NCI-H774 (cell line): Measurements from ENCODE around the gene MYBPH.

Experiments
- DNase-seq: peaks from one replicate; lab custom pipeline; 2025; lab: John Stamatoyannopoulos, UW

The MYBPH gene

DNA sequence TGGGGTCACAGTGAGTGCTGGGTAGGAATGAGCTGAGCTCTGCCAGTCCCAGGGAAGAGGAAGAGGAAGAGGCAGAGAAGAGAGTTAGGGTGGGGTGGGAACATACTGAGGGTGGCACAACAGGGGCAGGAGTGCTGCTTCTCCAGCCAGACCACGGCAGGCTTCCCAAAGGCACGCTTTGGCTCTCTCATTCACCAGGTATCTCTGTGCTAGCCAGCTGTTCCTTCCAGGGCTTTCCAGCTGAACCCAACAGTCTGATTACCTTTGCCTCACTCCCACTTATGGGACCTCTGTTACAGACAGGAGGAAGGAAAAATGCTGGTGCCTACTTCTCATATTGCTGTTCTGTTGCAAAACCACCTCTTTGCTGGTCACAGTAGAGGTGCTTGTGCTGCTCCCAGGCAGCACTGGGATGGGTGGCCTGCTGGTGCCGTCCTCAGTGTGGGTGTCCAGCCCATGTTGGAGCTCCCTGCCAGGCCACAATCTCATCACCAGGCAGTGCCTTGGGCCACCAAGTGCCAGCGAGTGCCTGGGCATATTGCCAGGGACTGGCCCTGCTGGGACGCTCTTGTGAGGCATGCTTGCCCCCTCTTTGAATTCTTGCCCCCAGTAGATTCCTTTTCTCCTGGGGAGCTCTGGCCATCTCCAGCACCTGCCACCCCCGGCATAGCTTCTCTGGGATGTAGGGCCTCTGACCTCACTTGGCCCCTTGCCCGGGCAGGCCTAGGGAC, 46.0 kb downstream of the MYBPH start:
- DNase-seq = no peak

DNA sequence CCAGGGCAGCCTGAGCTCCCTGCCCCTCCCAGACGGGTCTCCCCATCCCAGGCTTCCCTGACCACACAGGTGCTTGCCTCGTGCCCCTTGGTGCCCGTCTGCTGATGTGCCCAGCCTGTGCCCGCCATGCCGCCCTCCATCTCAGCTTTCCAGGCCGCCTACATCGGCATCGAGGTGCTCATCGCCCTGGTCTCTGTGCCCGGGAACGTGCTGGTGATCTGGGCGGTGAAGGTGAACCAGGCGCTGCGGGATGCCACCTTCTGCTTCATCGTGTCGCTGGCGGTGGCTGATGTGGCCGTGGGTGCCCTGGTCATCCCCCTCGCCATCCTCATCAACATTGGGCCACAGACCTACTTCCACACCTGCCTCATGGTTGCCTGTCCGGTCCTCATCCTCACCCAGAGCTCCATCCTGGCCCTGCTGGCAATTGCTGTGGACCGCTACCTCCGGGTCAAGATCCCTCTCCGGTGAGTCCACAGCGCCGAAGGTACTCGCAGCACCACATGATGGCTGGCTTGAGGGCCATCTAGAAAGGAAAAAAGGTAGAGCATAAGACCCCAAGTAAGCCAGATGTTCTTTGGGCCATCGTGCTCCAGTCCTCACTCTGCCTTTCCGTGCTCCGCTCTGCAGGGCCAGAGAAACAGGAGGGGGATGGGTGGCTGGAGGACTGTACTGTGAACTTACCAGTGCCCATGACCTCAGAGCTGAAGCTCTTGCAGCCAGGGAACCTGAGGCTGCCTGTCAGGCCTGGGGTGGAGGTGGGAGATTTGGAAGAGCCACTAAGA, 46.7 kb downstream of the MYBPH start:
- no peak for DNase-seq

DNA sequence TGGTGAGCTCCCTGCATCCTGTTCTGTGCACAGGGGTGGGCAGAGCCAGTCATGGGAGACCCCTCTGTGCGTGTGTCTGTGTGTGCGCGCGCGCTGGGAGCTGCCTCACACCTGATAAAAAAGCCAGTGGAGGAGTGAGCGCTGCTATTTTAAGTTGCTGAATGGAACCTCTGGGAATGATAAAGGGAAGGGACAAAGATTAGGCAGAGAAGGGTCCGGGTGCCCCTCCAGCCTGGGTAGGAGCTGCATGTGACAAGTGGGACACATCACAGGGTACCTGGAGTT, 47.3 kb downstream of the MYBPH start:
- no peak for DNase-seq

DNA sequence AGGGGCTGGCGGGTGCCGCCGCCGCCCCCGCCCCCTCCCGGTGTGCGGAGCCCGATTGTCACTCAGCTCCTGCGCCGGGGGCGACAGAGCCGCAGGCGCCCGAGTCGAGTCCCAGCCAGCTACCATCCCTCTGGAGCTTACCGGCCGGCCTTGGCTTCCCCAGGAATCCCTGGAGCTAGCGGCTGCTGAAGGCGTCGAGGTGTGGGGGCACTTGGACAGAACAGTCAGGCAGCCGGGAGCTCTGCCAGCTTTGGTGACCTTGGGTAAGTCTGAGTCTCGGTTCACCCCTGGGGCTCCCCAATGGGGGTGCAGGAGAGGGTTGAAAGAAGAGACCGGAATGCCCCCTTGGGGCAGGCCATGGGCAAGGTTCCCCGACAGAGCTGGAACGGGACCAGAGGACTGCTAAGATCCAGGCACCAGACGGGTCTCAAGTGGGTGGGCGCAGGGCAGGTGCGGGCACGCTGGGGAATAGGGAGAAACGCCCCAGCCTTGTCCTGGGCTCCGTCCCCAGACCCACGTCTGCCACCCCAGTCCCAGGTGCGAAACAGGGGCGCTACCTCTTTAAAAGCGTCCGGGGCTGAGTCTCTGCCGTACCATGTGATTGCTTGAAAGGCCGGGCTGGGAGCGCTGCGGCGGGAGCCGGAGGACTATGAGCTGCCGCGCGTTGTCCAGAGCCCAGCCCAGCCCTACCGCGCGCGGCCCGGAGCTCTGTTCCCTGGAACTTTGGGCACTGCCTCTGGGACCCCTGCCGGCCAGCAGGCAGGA, 47.8 kb downstream of the MYBPH start, which contains the start of gene ADORA1:
TSS of gene ADORA1 (plus strand) at position 61 of the 765 bp plus-strand sequence. CDS start 1,116 bp downstream, outside the sequence.
- DNase-seq = no peak

DNA sequence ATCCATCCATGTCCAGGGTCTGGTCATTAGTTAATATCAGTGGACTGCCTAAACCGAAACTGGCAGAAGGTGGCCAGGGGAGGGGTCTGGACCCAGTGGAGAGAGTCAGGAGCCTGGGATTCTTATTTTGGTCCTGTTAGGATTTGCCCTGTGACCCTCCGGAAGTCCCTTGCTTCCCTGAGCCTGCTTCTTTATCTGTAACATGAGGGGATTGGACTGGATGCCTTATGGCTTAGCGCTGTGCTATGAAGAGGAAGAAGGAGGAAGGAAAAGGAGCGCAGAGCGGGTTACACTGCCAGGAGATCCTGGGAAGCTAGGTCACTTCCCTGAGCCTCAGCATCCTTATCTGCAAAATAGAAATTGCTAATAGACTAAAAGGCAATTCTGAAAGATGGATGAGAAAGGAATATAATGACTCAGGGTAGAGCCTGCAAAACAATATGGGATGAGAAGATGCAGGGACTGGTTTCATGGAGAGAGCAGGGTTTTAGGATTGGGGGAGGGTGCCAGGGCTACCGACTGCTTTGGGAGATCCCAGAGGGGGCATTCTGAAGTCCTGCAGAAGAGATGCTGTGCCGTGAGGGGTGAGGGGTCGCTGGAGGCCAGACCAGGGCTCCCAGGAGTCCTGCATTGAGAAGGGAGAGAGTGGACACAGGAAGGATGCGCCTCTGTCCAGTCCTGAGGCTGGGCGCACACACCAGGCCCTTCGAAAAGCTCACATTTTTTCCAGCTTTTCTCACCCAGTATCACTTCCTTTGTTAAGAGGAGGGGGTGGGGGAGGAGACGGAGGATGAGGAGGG, 48.6 kb downstream of the MYBPH start:
- DNase-seq = no peak

DNA sequence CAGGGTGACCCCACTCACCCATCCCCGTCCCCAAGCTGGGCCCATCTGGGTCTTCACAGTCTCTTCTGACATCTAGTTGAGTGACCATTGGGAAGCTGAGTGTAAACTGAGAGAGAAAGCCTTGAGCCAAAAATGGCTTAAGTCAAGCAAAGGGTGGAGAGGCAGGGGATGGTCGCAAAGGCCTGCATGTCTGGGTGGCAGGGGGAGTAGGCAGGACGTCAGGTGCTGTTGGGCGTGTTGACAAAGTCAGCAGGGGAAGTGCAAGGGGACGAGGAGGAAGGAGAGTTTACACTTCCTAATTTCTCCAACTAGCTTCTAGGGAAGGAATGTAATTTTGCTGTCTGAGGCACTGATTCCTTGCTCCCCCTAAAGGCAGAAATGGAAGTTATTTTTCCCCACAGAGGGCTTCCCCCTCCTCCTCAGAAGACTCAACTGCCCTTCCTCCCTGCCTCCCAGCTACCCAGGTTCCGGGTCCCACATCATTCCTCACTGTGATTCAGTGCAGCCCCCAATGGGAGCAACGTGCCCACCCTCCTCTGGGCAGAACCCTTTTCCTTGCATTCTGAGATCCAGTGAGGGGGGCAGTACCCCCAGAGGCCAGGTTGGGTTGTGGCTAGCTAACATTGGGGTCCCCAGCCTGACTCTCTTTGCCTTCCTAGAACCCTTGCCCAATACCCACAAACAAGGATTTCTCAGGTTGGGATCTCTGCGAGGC, 49.3 kb downstream of the MYBPH start:
- DNase-seq = no peak

DNA sequence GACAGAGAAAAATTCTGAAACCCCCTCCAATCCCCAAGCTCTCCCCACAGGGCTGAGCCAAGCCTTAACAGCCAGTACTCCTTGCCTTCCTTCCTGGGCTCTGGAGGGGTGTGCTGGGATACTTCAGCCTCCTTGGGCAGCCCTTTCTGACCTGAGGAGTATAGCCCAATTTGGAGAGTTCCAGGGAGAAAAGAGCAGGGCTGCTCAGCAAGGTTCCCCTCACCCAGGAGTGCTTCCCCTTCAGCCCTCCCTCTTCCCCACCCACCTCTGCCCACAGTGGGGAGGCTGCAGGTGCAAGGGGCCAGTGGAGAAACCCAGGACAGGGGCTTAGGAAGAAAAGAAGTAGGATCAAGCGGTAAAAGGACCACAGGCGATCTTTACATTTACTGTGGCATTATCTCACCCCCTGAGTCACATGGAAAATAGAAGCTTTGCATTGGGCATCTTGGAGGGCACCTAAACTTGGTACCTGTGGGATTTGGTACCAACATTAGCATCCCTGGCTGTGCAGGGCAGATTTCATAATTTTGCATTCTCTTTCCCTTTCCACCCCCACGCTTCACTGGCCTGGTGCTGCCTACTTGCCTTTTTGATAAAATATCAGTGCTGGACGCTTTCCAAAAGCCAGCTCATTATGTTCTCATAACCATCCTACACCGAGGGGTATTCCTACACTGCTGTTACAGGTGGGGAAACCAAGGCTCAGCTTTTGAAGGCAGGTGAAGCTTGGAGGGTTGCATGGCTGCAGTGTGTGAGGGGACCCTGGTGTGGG, 50.9 kb downstream of the MYBPH start:
- no peak for DNase-seq

DNA sequence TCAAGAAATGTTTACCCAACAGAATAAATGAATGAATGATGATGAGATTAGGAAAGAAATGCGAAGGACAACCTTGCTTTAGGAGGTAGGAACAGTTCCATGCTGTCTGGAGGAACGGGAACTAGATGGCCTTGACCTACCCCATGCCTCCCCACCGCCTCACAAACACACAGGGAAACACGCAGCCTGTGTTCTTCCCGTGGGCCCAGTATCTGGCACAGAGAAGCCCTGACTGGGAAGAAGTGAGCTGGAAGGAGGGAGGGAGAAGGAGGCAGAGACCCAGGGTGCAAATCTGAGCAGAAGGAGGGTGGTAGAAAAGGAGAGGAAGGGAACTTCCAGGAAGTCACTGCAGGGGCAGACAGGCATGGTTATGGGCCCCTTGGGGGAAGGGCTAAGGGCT, 51.6 kb downstream of the MYBPH start:
- DNase-seq = no peak

DNA sequence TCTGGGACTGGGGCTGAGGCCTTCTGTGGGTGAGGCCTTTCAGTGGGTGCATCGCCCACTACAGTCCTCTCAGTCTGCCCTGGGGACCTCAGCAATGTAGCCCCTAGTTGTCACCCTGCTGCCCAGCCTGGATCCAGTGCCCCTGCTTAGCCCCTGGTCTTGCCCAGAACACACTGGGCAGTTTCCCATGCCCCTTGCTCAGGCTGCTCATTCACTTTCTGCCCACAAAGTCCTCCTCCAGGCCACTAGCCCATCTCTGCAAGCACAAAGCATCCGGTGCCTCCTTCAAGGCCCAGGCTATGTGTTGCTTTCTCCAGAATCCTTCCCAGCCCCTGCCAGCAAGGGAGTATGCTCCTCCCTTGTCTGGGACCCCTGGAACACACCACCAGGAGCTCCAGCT, 53.5 kb downstream of the MYBPH start:
- no peak for DNase-seq

DNA sequence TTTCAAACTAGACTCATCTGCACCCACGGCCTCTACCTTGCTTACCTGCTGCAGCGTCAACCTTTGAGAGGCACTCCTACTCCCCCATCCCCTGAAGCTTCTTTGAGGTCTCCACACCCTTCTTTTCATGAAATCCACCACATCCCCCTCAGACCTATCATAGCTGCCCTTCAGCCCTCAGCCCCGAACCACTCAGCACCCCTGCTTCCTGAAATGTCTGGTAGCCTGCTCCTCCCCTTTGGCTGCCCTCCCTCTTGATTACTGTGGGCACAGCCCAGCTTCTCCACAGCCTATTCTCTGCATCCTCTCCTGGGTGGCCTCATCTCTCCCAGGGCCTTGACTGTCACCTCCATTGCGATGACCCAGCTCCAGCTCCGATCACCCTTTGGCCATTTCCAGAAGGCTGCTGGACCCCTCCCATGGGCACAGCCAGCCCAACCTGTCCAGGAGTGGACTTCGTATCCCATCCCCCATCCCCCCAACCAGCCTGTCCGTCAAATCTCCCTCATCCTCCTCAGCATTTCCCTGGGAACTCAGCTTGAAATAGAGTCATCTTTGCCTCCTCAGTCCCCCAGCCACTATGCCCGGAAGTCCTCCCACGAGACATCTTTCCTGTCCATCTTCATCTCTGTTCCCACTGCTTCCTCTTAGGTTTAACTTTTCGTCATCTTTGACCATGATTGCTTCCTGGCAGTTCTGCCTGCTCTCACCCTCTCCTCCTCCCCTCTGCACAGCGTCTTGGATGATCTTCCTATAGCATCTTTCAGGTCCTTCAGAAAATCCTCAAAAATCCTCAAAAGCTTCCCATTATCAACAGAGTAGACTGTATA, 54.2 kb downstream of the MYBPH start:
- DNase-seq = no peak

DNA sequence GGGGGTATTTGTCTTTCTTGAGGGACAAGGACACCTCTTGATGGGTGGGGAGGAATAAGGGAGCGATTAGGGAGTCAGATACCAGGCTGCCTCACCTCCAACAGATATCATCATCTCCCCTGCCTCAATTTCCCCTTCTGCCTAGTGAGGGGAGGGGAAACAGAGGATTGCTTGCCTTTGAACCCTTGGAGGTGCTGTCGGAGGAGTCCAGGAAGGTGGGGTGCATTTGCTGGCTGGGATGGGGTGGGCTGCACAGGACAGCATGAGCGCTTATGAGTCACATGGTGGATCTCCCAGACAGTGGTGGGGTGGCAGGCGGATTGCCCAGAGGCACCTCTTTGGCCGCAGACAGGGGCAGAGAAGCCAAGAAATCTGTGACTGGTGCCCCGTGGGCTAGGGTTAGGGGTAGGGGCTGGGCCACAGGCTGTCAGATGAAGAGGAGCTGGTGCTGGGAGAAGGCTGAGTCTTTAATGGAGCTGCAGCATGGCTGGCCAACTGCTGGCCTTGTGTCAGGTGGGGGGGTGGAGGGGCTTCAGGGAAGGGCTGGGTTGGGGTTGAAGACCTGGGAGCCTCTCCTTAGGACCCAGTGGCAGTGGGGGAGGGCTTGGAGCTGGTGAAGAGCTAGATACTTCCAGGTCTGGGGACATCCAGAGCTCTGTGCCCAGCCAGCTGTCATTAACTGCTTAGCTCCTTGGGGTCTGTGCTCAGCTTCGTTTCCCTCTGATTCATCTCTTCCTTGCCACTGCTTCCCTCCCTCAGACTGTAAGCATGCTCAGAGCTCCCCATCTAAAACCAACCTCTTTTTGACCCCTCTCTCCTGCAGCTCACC, 55.1 kb downstream of the MYBPH start:
- no peak for DNase-seq
